Common myeloid progenitor, CD34-positive (primary cell): ENCODE measurements around the gene ATG13.
"Not testable (repeated sequence)": the region's sequence is repeated elsewhere in the genome, so short reads cannot be mapped to it uniquely, and the experiment has no call there.

Experiments
- CTCF ChIA-PET: fragments of 350-600 bp; sonication (Branson Sonifier 250); formaldehyde crosslinking; loops from one replicate; lab custom pipeline; 2021; ENCODE audit warnings: antibody characterized with exemption; lab: Charles Lee
- POLR2A ChIA-PET: fragments of 350-600 bp; sonication (Branson Sonifier 250); formaldehyde crosslinking; loops from one replicate; lab custom pipeline; 2021; ENCODE audit warnings: antibody characterized with exemption; lab: Charles Lee
- DNase-seq, 3 donors: peaks; one replicate each; pipeline versions ENCODE4 v3.0.0 to v3.0.0-alpha.2; 2013
- H3K27ac ChIP-seq, 2 experiments: 1 replicate in 1 of 2; 2 replicates in 1 of 2; pipeline ENCODE4 v1.7.0; 2013; ENCODE audit warnings: inconsistent platforms in 2 of 2, low read length in 2 of 2, mild to moderate bottlenecking in 2 of 2, low read depth in 1 of 2, moderate library complexity in 1 of 2; ENCODE audit not compliant: severe bottlenecking in 2 of 2, insufficient read depth in 1 of 2, poor library complexity in 1 of 2
- H3K27me3 ChIP-seq, 5 experiments: replicated peaks in 2 of 5; 1 replicate in 3 of 5; 2 replicates in 2 of 5; pipeline versions ENCODE4 v1.6.1 to v1.7.0; 2013; ENCODE audit warnings: low read length in 4 of 5, mild to moderate bottlenecking in 2 of 5, moderate library complexity in 2 of 5, inconsistent platforms in 1 of 5; ENCODE audit not compliant: insufficient read depth in 5 of 5, control insufficient read depth in 4 of 5
- H3K36me3 ChIP-seq, 4 experiments: 1 replicate in 2 of 4; 2 replicates in 2 of 4; pipeline versions ENCODE4 v1.6.1 to v1.7.0; 2013; ENCODE audit warnings: low read length in 3 of 4, control low read depth in 1 of 4, mild to moderate bottlenecking in 1 of 4; ENCODE audit not compliant: control insufficient read depth in 4 of 4, insufficient read depth in 4 of 4
- H3K4me1 ChIP-seq, 4 experiments: 1 replicate in 3 of 4; 2 replicates in 1 of 4; pipeline versions ENCODE4 v1.6.1 to v1.7.1; 2013; ENCODE audit warnings: low read length in 3 of 4, mild to moderate bottlenecking in 3 of 4, control low read depth in 1 of 4, inconsistent platforms in 1 of 4, moderate library complexity in 1 of 4; ENCODE audit not compliant: control insufficient read depth in 4 of 4, insufficient read depth in 4 of 4; ENCODE audit errors: control extremely low read depth in 1 of 4
- H3K4me3 ChIP-seq, 7 experiments: 1 replicate in 4 of 7; 2 replicates in 3 of 7; pipeline versions ENCODE4 v1.5.1 to v1.7.0; 2013; ENCODE audit warnings: mild to moderate bottlenecking in 7 of 7, low read length in 6 of 7, moderate library complexity in 6 of 7, inconsistent platforms in 2 of 7, low read depth in 2 of 7, control low read depth in 1 of 7; ENCODE audit not compliant: insufficient read depth in 4 of 7, control insufficient read depth in 1 of 7; ENCODE audit errors: extremely low read depth in 1 of 7
- H3K9me3 ChIP-seq, 5 experiments: 1 replicate in 4 of 5; 2 replicates in 1 of 5; pipeline versions ENCODE4 v1.6.1 to v1.7.1; 2013; ENCODE audit warnings: low read length in 4 of 5, mild to moderate bottlenecking in 2 of 5, inconsistent platforms in 1 of 5, low read depth in 1 of 5, moderate library complexity in 1 of 5; ENCODE audit not compliant: control insufficient read depth in 4 of 5, insufficient read depth in 2 of 5; ENCODE audit errors: control extremely low read depth in 1 of 5
- WGBS: methylation state at CpG from one replicate; pipeline ENCODE4 v1.1.5; 2013; ENCODE audit not compliant: insufficient coverage; 5-methylcytosine and 5-hydroxymethylcytosine counted together

ATG13 gene

DNA sequence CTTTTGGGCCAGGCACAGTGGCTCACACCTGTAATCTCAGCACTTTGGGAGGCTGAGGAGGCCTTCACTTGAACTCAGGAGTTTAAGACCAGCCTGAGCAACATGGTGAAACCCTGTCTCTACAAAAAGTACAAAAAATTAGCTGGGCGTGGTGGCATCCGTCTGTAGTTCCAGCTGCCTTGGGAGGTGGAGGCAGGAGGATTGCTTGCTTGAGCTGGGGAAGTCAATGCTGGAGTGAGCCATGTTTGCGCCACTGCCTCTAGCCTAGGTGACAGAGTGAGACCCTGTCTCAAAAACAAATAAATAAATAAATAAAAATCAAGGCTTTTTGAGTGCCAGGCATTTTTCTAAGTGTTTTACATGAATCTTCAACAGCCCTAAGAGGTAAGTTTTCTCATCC lies 53.2 kb downstream of the ATG13 start:
- not testable (repeated sequence) for DNase-seq, H3K27me3 ChIP-seq, H3K9me3 ChIP-seq
- peaks cover 25 to 69% (median 58%) of the 10 kb centered on the region in 4 experiments for H3K4me1 ChIP-seq
- H3K4me3 ChIP-seq, result peak overlapping the region in 1 of 7 experiments; percentile 23
- 94% methylated on average over 2 of the region's 3 CpGs for WGBS
- ChIA-PET CTCF (interaction anchor here (0.7 to 2.9 kb wide), 13 partner anchors 9 to 482 kb away, joined by 3 to 13 read pairs (median 4); partner anchors contain the start of genes ARHGAP1 and ZNF408), POLR2A (interaction anchor here (0.6 to 1.9 kb wide), 4 partner anchors 11 to 62 kb away, joined by 3 to 13 read pairs (median 3); partner anchors contain the start of genes ARHGAP1 and ZNF408)
- H3K36me3 ChIP-seq, result peaks cover 21 to 66% (median 54%) of the 10 kb centered on the region in 4 experiments
- H3K27ac ChIP-seq, result peak overlapping the region in 1 of 2 experiments; percentile 31

DNA sequence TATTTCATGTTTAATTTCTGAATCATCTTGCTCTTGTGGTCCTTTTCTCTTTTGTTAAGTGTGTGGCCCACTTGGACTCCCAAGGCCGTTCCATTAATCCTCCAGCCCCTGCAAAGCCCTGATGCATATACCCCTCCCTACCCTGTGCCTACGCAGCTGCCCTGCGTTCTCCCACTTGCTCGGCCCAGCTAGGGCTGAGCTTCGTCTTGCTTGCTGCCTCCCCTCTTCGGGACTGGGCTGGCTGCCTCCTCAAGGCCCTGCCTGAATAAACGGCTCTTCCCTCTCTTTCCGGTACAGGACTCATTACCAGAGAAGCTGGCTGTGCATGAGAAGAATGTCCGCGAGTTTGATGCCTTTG lies 54.6 kb downstream of the ATG13 start:
- ChIA-PET CTCF (interaction anchor here (0.9 to 2.9 kb wide), 6 partner anchors 12 to 53 kb away, joined by 3 to 13 read pairs (median 6); no protein-coding TSS in a partner anchor), POLR2A (interaction anchor here (1.9 kb wide), 1 partner anchor 29 kb away, joined by 13 read pairs; the partner anchor contains the start of genes ARHGAP1 and ZNF408)
- Histone ChIP-seq H3K36me3 (peaks cover 21 to 64% (median 46%) of the 10 kb centered on the region in 4 experiments), H3K4me3 (peak overlapping the region in 1 of 7 experiments; percentile 31), H3K27me3 (no peaks in the 10 kb centered on the region), H3K27ac (peak overlapping the region in 1 of 2 experiments; percentile 15), H3K4me1 (peaks cover 32 to 83% (median 71%) of the 10 kb centered on the region in 4 experiments), H3K9me3 (no peaks in the 10 kb centered on the region)
- WGBS, result 98% methylated on average over 10 of the region's 10 CpGs
- no peak for DNase-seq

DNA sequence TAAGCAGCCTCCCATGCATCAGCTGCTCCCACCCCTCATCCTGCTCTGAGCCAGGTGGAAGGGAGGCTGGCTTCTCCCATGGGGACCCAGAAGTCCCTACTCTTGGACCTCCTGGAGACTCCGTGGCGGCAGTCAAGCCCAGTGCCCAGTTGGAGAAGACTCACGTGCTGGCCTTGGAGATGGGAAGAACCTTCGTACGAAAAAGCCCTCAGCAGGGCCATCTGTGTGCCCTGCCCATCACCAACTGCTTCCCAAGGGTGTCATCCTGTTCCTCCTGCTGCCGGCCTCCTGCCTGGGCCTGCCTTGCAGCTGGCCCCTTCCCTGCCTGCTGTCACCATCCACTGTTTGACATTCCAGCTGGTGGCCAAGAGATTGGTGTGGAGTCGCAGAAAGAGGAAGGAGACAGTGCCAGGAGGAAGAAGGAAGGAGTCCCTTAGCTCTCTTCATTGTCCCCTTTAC lies 55.1 kb downstream of the ATG13 start:
- H3K36me3 ChIP-seq, result peaks cover 18 to 59% (median 45%) of the 10 kb centered on the region in 4 experiments
- WGBS, result 93% methylated on average over 5 of the region's 7 CpGs
- DNase-seq, result no peak

DNA sequence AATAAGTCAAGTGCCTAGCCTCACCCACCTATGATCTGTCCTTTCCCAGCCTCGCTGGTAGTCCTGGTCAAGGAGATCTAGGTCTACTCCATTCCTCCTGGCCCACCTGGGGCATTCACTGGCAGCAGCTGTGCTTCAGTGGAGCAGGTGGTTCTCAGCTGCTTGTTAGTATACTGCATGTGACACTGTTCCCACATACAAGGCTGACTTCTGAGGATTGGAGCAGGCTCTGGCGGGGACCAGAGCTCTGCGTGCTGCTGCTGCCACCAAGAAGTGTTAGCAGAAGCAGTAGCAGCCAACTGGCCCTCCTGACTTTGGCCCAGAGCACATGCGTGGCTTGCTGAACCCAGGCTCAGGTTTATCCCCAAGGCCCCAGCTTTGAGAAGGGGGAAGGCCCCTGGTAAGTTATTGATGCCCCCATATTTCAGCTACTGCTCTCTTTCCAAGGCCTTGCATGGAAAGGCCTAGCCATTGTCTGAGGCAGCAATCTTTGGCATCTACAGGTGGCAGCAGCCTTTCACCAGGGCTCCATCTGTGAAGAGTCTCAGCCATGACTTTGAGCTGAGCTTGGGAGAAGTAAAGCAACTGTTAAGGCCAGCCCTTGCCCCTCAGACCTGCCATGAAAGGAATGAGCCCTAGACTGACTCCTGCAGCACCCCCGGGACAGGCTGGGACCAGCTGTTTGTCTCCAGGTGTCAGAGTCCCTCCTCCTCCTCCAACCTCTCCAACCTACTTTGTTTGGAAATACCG lies 56.5 kb downstream of the ATG13 start:
- no peak for DNase-seq
- Histone ChIP-seq H3K9me3 (no peaks in the 10 kb centered on the region), H3K4me3 (no peak overlapping the region), H3K27ac (peak overlapping the region in 1 of 2 experiments; percentile 51), H3K36me3 (peaks cover 11 to 58% (median 41%) of the 10 kb centered on the region in 4 experiments), H3K4me1 (peaks cover 32 to 86% (median 73%) of the 10 kb centered on the region in 4 experiments), H3K27me3 (no peaks in the 10 kb centered on the region)
- CTCF ChIA-PET, result interaction anchor here (0.6 to 1.9 kb wide), 12 partner anchors 8 to 74 kb away, joined by 3 to 6 read pairs (median 3); partner anchors contain the start of gene ARHGAP1
- 97% methylated on average over 6 of the region's 6 CpGs for WGBS
- POLR2A ChIA-PET, result no interaction called here

More for the DNA sequence above, 55.1 kb downstream of the ATG13 start:
- Histone ChIP-seq H3K27ac (peak overlapping the region in 1 of 2 experiments; percentile 17), H3K9me3 (no peaks in the 10 kb centered on the region), H3K4me1 (peaks cover 32 to 88% (median 73%) of the 10 kb centered on the region in 4 experiments), H3K27me3 (no peaks in the 10 kb centered on the region), H3K4me3 (peak overlapping the region in 1 of 7 experiments; percentile 31)
- CTCF ChIA-PET, result interaction anchor here (0.9 to 2.9 kb wide), 7 partner anchors 12 to 54 kb away, joined by 3 to 13 read pairs (median 5); no protein-coding TSS in a partner anchor
- POLR2A ChIA-PET, result interaction anchor here (1.9 kb wide), 1 partner anchor 28 kb away, joined by 13 read pairs; the partner anchor contains the start of genes ARHGAP1 and ZNF408

DNA sequence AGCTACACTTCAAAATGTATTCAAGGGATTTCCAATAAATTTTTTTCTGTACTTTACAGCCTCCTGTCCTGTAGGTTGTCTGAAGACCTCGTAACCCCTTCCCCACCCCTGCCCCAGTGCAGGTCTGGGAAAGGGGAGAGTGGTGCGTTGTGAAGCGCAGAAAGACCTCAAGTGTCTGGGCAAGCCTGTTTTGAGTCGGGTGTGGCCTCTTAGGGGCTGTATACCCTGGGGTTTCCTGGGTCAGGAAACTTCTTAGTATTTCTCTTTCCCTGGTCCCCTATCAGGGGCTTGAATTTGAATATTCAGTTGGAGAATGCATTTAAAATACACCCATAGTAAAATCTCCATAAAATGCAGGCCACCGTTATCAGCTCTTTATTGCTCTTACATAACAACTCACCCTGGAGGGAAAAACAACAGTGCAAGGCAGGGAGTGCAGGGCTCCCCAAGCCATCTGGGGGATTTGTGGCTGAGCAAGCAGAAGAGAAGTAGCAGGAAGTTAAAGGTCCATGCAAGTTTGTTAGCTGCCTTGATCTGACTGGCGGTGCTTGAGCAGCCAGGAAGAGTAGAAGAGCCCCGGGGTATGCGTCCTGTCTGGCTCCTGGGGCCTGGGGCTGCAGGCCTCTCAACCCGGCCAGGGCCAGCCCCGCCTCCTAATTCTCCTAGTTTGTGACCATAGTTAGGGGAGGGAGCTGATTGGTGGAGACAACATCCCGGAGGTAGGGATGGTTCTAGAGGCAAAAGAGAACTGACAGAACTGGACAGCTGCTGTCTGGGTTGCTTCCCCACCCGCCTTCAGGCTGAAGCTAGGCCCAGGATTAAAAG lies 57.3 kb downstream of the ATG13 start:
- no peaks in the 10 kb centered on the region for H3K9me3 ChIP-seq
- DNase-seq, result peak; percentile 22 to 75 (median 70)
- no peaks in the 10 kb centered on the region for H3K27me3 ChIP-seq
- ChIA-PET CTCF (interaction anchor here (0.6 to 1.9 kb wide), 12 partner anchors 9 to 551 kb away, joined by 3 to 8 read pairs (median 3); partner anchors contain the start of gene ARHGAP1), POLR2A (no interaction called here)
- H3K36me3 ChIP-seq, result peaks cover 8 to 58% (median 45%) of the 10 kb centered on the region in 4 experiments
- WGBS, result 26% methylated on average over 7 of the region's 12 CpGs
- H3K27ac ChIP-seq, result peak overlapping the region in 1 of 2 experiments; percentile 51
- peaks cover 26 to 78% (median 67%) of the 10 kb centered on the region in 4 experiments for H3K4me1 ChIP-seq
- peak overlapping the region in 2 of 7 experiments; percentile 15 to 45 for H3K4me3 ChIP-seq

DNA sequence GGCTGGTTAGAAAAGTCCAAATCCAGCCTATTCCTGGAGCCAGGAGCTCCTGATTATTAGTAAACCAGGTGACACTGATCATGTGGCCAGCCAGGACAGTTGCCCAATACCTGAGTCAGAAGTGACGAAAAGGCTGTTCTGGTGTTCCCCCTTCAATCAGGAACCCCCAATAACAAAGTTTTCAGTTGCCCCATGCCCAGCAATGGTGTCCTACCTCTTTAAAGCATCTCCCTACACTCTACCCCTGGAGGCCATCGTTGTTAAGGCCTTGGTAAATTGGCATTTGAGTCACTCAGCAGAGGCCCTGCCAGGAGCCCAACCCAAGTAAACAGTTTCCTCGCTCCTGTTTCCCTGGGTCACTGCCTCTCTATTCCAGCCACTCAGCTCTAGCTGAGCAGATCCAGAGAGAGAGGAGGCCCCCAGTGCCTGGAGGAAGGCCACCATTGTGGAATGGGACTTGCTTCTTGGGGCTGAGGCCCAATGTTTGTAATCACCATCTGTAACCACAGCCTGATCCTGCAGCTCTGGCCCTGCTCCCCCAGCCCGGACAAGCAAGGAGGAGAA lies 58.0 kb downstream of the ATG13 start:
- Histone ChIP-seq H3K4me3 (peak overlapping the region in 2 of 7 experiments; percentile 23 to 45), H3K27ac (peak overlapping the region in 1 of 2 experiments; percentile 51), H3K27me3 (no peaks in the 10 kb centered on the region), H3K36me3 (peaks cover 12 to 62% (median 50%) of the 10 kb centered on the region in 4 experiments), H3K4me1 (peaks cover 25 to 71% (median 60%) of the 10 kb centered on the region in 4 experiments), H3K9me3 (no peaks in the 10 kb centered on the region)
- peak in 2 of 3 donors; percentile 36 to 40 for DNase-seq
- POLR2A ChIA-PET, result no interaction called here
- CTCF ChIA-PET, result interaction anchor here (0.6 to 1.9 kb wide), 4 partner anchors 9 to 550 kb away, joined by 3 to 8 read pairs (median 4); no protein-coding TSS in a partner anchor
- WGBS, result 69% methylated on average over 3 of the region's 4 CpGs
